Stimulated activated CD8-positive, alpha-beta memory T cell treated with anti-CD3 and anti-CD28 coated beads, Interleukin-15, amount 100 ng/mL, for 4 hours (primary cell): ENCODE data around the gene NAP1L1.

Experiments used
- DNase-seq, 2 donors: peaks; one replicate each; pipeline ENCODE4 v3.0.0-alpha.2; 2020; ENCODE audit warnings: low read depth in 2 of 2

Gene NAP1L1

GRCh38 chr12:76083904-76084862 is at the start of gene NAP1L1:
Gene NAP1L1 (minus strand): TSS chr12:76084685. CDS start chr12:76074219, 10,466 bp downstream.
- peak; percentile 94 to 95 for DNase-seq

- no peak for DNase-seq
These were observed 43.1 kb upstream of the NAP1L1 start for GRCh38 chr12:76127588-76127987.

- no peak for DNase-seq
These were observed 40.0 kb upstream of the NAP1L1 start for GRCh38 chr12:76124456-76124855.

GRCh38 chr12:76123259-76124212 is 39.1 kb upstream of the NAP1L1 start:
- DNase-seq: no peak

GRCh38 chr12:76119887-76120286 is 35.4 kb upstream of the NAP1L1 start:
- DNase-seq: no peak

- DNase-seq: no peak
These were observed 33.3 kb upstream of the NAP1L1 start for GRCh38 chr12:76117751-76118150.

GRCh38 chr12:76117067-76117691 is 32.7 kb upstream of the NAP1L1 start:
- DNase-seq: no peak

GRCh38 chr12:76113800-76114757 is 29.6 kb upstream of the NAP1L1 start:
- DNase-seq: no peak

- no peak for DNase-seq
These were observed 26.8 kb upstream of the NAP1L1 start for GRCh38 chr12:76111209-76111749.

- DNase-seq: no peak
These were observed 25.4 kb upstream of the NAP1L1 start for GRCh38 chr12:76109879-76110278.

- no peak for DNase-seq
These were observed 23.9 kb upstream of the NAP1L1 start for GRCh38 chr12:76108356-76108755.

- no peak for DNase-seq
These were observed 22.1 kb upstream of the NAP1L1 start for GRCh38 chr12:76106631-76107030.

- no peak for DNase-seq
These were observed 19.5 kb upstream of the NAP1L1 start for GRCh38 chr12:76103958-76104357.

- DNase-seq: no peak
These were observed 17.4 kb upstream of the NAP1L1 start for GRCh38 chr12:76101739-76102385.

- no peak for DNase-seq
These were observed 11.7 kb upstream of the NAP1L1 start for GRCh38 chr12:76096079-76096646.

- DNase-seq: no peak
These were observed 10.3 kb upstream of the NAP1L1 start for GRCh38 chr12:76094754-76095153.

- no peak for DNase-seq
These were observed 6.8 kb upstream of the NAP1L1 start for GRCh38 chr12:76091246-76091754.

GRCh38 chr12:76085520-76085868 is 1.0 kb upstream of the NAP1L1 start:
- DNase-seq: peak in 1 of 2 donors; percentile 3

GRCh38 chr12:76084863-76085519 is 506 bp upstream of the NAP1L1 start:
- DNase-seq: peak in 1 of 2 donors; percentile 30
